Measurements from ENCODE around the gene CHD5.

Gene CHD5

GRCh38 chr1:6131561-6131960 lies 48.6 kb downstream of the CHD5 start:
- no peak for TF ChIP-seq GATA3 (IDR thresholded peaks at IDR 0.05; ENCODE audit: low read depth, low read length)
- TF ChIP-seq GATA2 (IDR thresholded peaks at IDR 0.05; ENCODE audit: low read depth, low read length): no peak

- TF ChIP-seq GATA2 (IDR thresholded peaks at IDR 0.05; ENCODE audit: low read depth, low read length) (no peak), GATA3 (IDR thresholded peaks at IDR 0.05; ENCODE audit: low read depth, low read length) (no peak)
Measured at GRCh38 chr1:6130596-6130995, 49.5 kb downstream of the CHD5 start.

- TF ChIP-seq GATA3 (IDR thresholded peaks at IDR 0.05; ENCODE audit: low read depth, low read length) (no peak), GATA2 (IDR thresholded peaks at IDR 0.05; ENCODE audit: low read depth, low read length) (no peak)
Measured at GRCh38 chr1:6130036-6130435, 50.1 kb downstream of the CHD5 start.

GRCh38 chr1:6129313-6129712 lies 50.8 kb downstream of the CHD5 start:
- no peak for TF ChIP-seq GATA2 (IDR thresholded peaks at IDR 0.05; ENCODE audit: low read depth, low read length)
- no peak for TF ChIP-seq GATA3 (IDR thresholded peaks at IDR 0.05; ENCODE audit: low read depth, low read length)

GRCh38 chr1:6128276-6129081 lies 51.6 kb downstream of the CHD5 start:
- no peak for TF ChIP-seq GATA3 (IDR thresholded peaks at IDR 0.05; ENCODE audit: low read depth, low read length)
- TF ChIP-seq GATA2 (IDR thresholded peaks at IDR 0.05; ENCODE audit: low read depth, low read length): no peak

- TF ChIP-seq GATA2 (IDR thresholded peaks at IDR 0.05; ENCODE audit: low read depth, low read length) (no peak), GATA3 (IDR thresholded peaks at IDR 0.05; ENCODE audit: low read depth, low read length) (no peak)
Measured at GRCh38 chr1:6127587-6128163, 52.4 kb downstream of the CHD5 start.

GRCh38 chr1:6126521-6127067 lies 53.5 kb downstream of the CHD5 start:
- TF ChIP-seq GATA3 (IDR thresholded peaks at IDR 0.05; ENCODE audit: low read depth, low read length) (no peak), GATA2 (IDR thresholded peaks at IDR 0.05; ENCODE audit: low read depth, low read length) (no peak)

- TF ChIP-seq GATA3 (IDR thresholded peaks at IDR 0.05; ENCODE audit: low read depth, low read length) (no peak), GATA2 (IDR thresholded peaks at IDR 0.05; ENCODE audit: low read depth, low read length) (no peak)
Measured at GRCh38 chr1:6126028-6126427, 54.1 kb downstream of the CHD5 start.

GRCh38 chr1:6125366-6125765 lies 54.8 kb downstream of the CHD5 start:
- TF ChIP-seq GATA2 (IDR thresholded peaks at IDR 0.05; ENCODE audit: low read depth, low read length) (no peak), GATA3 (IDR thresholded peaks at IDR 0.05; ENCODE audit: low read depth, low read length) (no peak)

GRCh38 chr1:6124746-6125365 lies 55.3 kb downstream of the CHD5 start:
- TF ChIP-seq GATA2 (IDR thresholded peaks at IDR 0.05; ENCODE audit: low read depth, low read length) (no peak), GATA3 (IDR thresholded peaks at IDR 0.05; ENCODE audit: low read depth, low read length) (no peak)

- no peak for TF ChIP-seq GATA3 (IDR thresholded peaks at IDR 0.05; ENCODE audit: low read depth, low read length)
- TF ChIP-seq GATA2 (IDR thresholded peaks at IDR 0.05; ENCODE audit: low read depth, low read length): no peak
Measured at GRCh38 chr1:6124341-6124740, 55.8 kb downstream of the CHD5 start.

GRCh38 chr1:6123816-6124215 lies 56.3 kb downstream of the CHD5 start:
- no peak for TF ChIP-seq GATA3 (IDR thresholded peaks at IDR 0.05; ENCODE audit: low read depth, low read length)
- TF ChIP-seq GATA2 (IDR thresholded peaks at IDR 0.05; ENCODE audit: low read depth, low read length): no peak

- TF ChIP-seq GATA3 (IDR thresholded peaks at IDR 0.05; ENCODE audit: low read depth, low read length): no peak
- no peak for TF ChIP-seq GATA2 (IDR thresholded peaks at IDR 0.05; ENCODE audit: low read depth, low read length)
Measured at GRCh38 chr1:6123083-6123482, 57.0 kb downstream of the CHD5 start.

- TF ChIP-seq GATA3 (IDR thresholded peaks at IDR 0.05; ENCODE audit: low read depth, low read length): no peak
- no peak for TF ChIP-seq GATA2 (IDR thresholded peaks at IDR 0.05; ENCODE audit: low read depth, low read length)
Measured at GRCh38 chr1:6121651-6122370, 58.3 kb downstream of the CHD5 start.

Data from SH-SY5Y (cell line).